H1 (cell line): ENCODE data around the gene WFDC1. TPM values are rescaled to one million over a fixed set of nuclear protein-coding genes. Genes with fewer than 3 reads are reported as not detected.

ENCODE experiments used
- CTCF ChIA-PET: fragments of 300-600 bp; sonication (Branson Sonifier 250); formaldehyde crosslinking; loops from one replicate; lab custom pipeline; 2021; ENCODE audit not compliant: partially characterized antibody; lab: Charles Lee
- POLR2A ChIA-PET: fragments of 300-600 bp; sonication (Branson Sonifier 250); formaldehyde crosslinking; loops from one replicate; lab custom pipeline; 2021; ENCODE audit warnings: inconsistent platforms; ENCODE audit not compliant: partially characterized antibody; lab: Charles Lee
- DNase-seq, 2 experiments: peaks; one replicate each; pipeline versions ENCODE4 v3.0.0 to v3.0.0-alpha.2; 2010 to 2022; ENCODE audit warnings: low spot score in 2 of 2, low read depth in 1 of 2, mixed read lengths in 1 of 2
- FAIRE-seq: peaks from 2 replicates; lab custom pipeline; 2011; peaks lifted over from hg19 to GRCh38; lab: Jason Lieb, UNC
- H2AFZ ChIP-seq: 2 replicates; pipeline ENCODE4 v1.8.1; 2012; ENCODE audit warnings: low read length, inconsistent platforms
- H2AK5ac ChIP-seq: 2 replicates; pipeline ENCODE4 v1.6.1; 2013; ENCODE audit warnings: low read depth, low read length
- H2BK120ac ChIP-seq: replicated peaks from 2 replicates; pipeline ENCODE3; 2013; ENCODE audit warnings: low read depth, low read length, inconsistent platforms
- H2BK12ac ChIP-seq: 2 replicates; pipeline ENCODE4 v1.6.1; 2013; ENCODE audit warnings: low read depth, low read length
- H2BK15ac ChIP-seq: 2 replicates; pipeline ENCODE4 v1.6.1; 2013; ENCODE audit warnings: low read length
- H2BK20ac ChIP-seq: 2 replicates; pipeline ENCODE4 v1.6.1; 2013; ENCODE audit warnings: low read length
- H2BK5ac ChIP-seq: 2 replicates; pipeline ENCODE4 v1.6.1; 2013; ENCODE audit warnings: low read depth, low read length
- H3K14ac ChIP-seq: 2 replicates; pipeline ENCODE4 v1.6.1; 2013; ENCODE audit warnings: inconsistent platforms; ENCODE audit not compliant: insufficient read length
- H3K18ac ChIP-seq: 2 replicates; pipeline ENCODE4 v1.6.1; 2013; ENCODE audit warnings: low read length; ENCODE audit errors: extremely low read depth
- H3K23ac ChIP-seq: 2 replicates; pipeline ENCODE4 v1.6.1; 2013; ENCODE audit warnings: inconsistent platforms; ENCODE audit not compliant: insufficient read length
- H3K23me2 ChIP-seq: 2 replicates; pipeline ENCODE4 v1.6.1; 2013; ENCODE audit warnings: low read depth, low read length
- H3K27ac ChIP-seq: 2 replicates; pipeline ENCODE4 v1.6.1; 2011; ENCODE audit warnings: low read depth, low read length, inconsistent platforms
- H3K27me3 ChIP-seq, 4 experiments: replicated peaks in 1 of 4; 1 replicate in 1 of 4; 2 replicates in 3 of 4; pipeline versions ENCODE4 v1.6.1 to v1.8.1; 2011 to 2013; ENCODE audit warnings: low read length in 3 of 4, mild to moderate bottlenecking in 3 of 4, inconsistent platforms in 2 of 4, mixed read lengths in 2 of 4, moderate library complexity in 1 of 4; ENCODE audit not compliant: control insufficient read depth in 3 of 4, insufficient read depth in 3 of 4; ENCODE audit errors: extremely low read depth in 1 of 4
- H3K36me3 ChIP-seq, 4 experiments: 2 replicates each; pipeline versions ENCODE4 v1.6.1 to v1.8.1; 2011 to 2013; ENCODE audit warnings: mild to moderate bottlenecking in 4 of 4, low read length in 3 of 4, moderate library complexity in 2 of 4, control low read depth in 1 of 4, inconsistent platforms in 1 of 4; ENCODE audit not compliant: insufficient read depth in 4 of 4, control insufficient read depth in 2 of 4
- H3K4ac ChIP-seq: replicated peaks from 2 replicates; pipeline ENCODE3; 2013; ENCODE audit warnings: low read length, low read depth, mixed read lengths, inconsistent platforms; ENCODE audit not compliant: insufficient read length
- H3K4me1 ChIP-seq, 4 experiments: replicated peaks in 1 of 4; 1 replicate in 1 of 4; 2 replicates in 3 of 4; pipeline versions ENCODE4 v1.6.1 to v1.8.1; 2011 to 2013; ENCODE audit warnings: low read length in 3 of 4, inconsistent platforms in 2 of 4, mixed read lengths in 1 of 4; ENCODE audit not compliant: insufficient read depth in 4 of 4, control insufficient read depth in 3 of 4
- H3K4me2 ChIP-seq, 2 experiments: 2 replicates each; pipeline versions ENCODE4 v1.6.1 to v1.8.1; 2011 to 2013; ENCODE audit warnings: low read depth in 2 of 2, low read length in 2 of 2, control low read depth in 1 of 2, inconsistent platforms in 1 of 2, mild to moderate bottlenecking in 1 of 2; ENCODE audit not compliant: insufficient read depth in 1 of 2
- H3K4me3 ChIP-seq, 4 experiments: fragments of 200-600, 300-600 bp in 1 of 4; sonication (generic), shearing (Covaris generic), sonication (Bioruptor Twin) in 1 of 4; 2 replicates each; pipeline versions ENCODE4 v1.5.1 to v1.8.1; 2011 to 2016; ENCODE audit warnings: low read length in 4 of 4, low read depth in 3 of 4, control low read depth in 2 of 4, inconsistent platforms in 2 of 4, mild to moderate bottlenecking in 2 of 4, mixed read lengths in 1 of 4, moderate library complexity in 1 of 4; ENCODE audit not compliant: insufficient read depth in 2 of 4; ENCODE audit errors: extremely low read depth in 1 of 4
- H3K56ac ChIP-seq: replicated peaks from 2 replicates; pipeline ENCODE3; 2013; ENCODE audit warnings: low read depth, mild to moderate bottlenecking, mixed read lengths, low read length, inconsistent platforms; ENCODE audit not compliant: insufficient read length
- H3K79me1 ChIP-seq: 2 replicates; pipeline ENCODE4 v1.6.1; 2013; ENCODE audit warnings: low read depth, low read length, control low read depth
- H3K79me2 ChIP-seq, 2 experiments: 2 replicates each; pipeline versions ENCODE4 v1.6.1 to v1.8.1; 2012 to 2013; ENCODE audit warnings: low read length in 2 of 2, mild to moderate bottlenecking in 2 of 2, inconsistent platforms in 1 of 2; ENCODE audit not compliant: insufficient read depth in 2 of 2, control insufficient read depth in 1 of 2
- H3K9ac ChIP-seq, 4 experiments: replicated peaks in 1 of 4; 1 replicate in 1 of 4; 2 replicates in 3 of 4; pipeline versions ENCODE4 v1.6.1 to v1.8.1; 2011 to 2013; ENCODE audit warnings: low read depth in 3 of 4, low read length in 3 of 4, control low read depth in 2 of 4, mild to moderate bottlenecking in 2 of 4, moderate library complexity in 2 of 4, inconsistent platforms in 1 of 4; ENCODE audit errors: extremely low read depth in 1 of 4
- H3K9me3 ChIP-seq, 2 experiments: 2 replicates each; pipeline versions ENCODE4 v1.6.1 to v1.8.1; 2012 to 2013; ENCODE audit warnings: mild to moderate bottlenecking in 2 of 2, moderate library complexity in 2 of 2, control low read depth in 1 of 2, inconsistent platforms in 1 of 2, low read depth in 1 of 2, low read length in 1 of 2, mixed read lengths in 1 of 2; ENCODE audit not compliant: insufficient read depth in 2 of 2
- H4K20me1 ChIP-seq, 2 experiments: replicated peaks in 1 of 2; 2 replicates each; pipeline versions ENCODE3 to v1.8.1; 2011 to 2013; ENCODE audit warnings: inconsistent platforms in 2 of 2, low read length in 2 of 2, mild to moderate bottlenecking in 1 of 2; ENCODE audit not compliant: insufficient read depth in 2 of 2, control insufficient read depth in 1 of 2
- H4K5ac ChIP-seq: 2 replicates; pipeline ENCODE4 v1.6.1; 2013; ENCODE audit warnings: low read length, low read depth, mixed read lengths, inconsistent platforms; ENCODE audit not compliant: insufficient read length
- H4K8ac ChIP-seq: 2 replicates; pipeline ENCODE4 v1.8.0; 2013; ENCODE audit warnings: mild to moderate bottlenecking, moderate library complexity, low read length, inconsistent platforms; ENCODE audit not compliant: insufficient read depth; ENCODE audit errors: extremely low read depth
- H4K91ac ChIP-seq: replicated peaks from 2 replicates; pipeline ENCODE3; 2013; ENCODE audit warnings: low read length, mixed read lengths, inconsistent platforms; ENCODE audit not compliant: insufficient read length
- CHD2 ChIP-seq: IDR thresholded peaks from 2 replicates; pipeline ENCODE4 v1.6.1; 2012; ENCODE audit warnings: low read length, improper control_type of control experiment
- SP2 ChIP-seq: IDR thresholded peaks from 2 replicates; pipeline ENCODE4 v1.6.1; 2012; ENCODE audit warnings: mild to moderate bottlenecking, low read length, inconsistent platforms
- TBP ChIP-seq: IDR thresholded peaks from 2 replicates; pipeline ENCODE4 v1.6.1; 2011; ENCODE audit warnings: low read depth, low read length, improper control_type of control experiment
- TEAD4 ChIP-seq: IDR thresholded peaks from 2 replicates; pipeline ENCODE4 v1.6.1; 2012; ENCODE audit warnings: low read depth, low read length, inconsistent platforms, mixed read lengths
- WGBS, 2 experiments: shearing (Covaris generic) in 1 of 2; methylation state at CpG; one replicate each; pipeline versions ENCODE4 v1.1.6 to v1.1.7; 2013 to 2015; ENCODE audit warnings: low lambda C conversion rate in 2 of 2, mixed read lengths in 2 of 2, inconsistent platforms in 1 of 2, low coverage in 1 of 2, missing lambda C conversion rate in 1 of 2; ENCODE audit not compliant: insufficient replicate concordance in 2 of 2, insufficient coverage in 1 of 2, insufficient read length in 1 of 2; ENCODE audit errors: extremely low coverage in 1 of 2, missing lambda C conversion rate in 1 of 2; 5-methylcytosine and 5-hydroxymethylcytosine counted together
- polyA plus RNA-seq, 7 experiments: library from polyadenylated mRNA; depleted of rRNA in 3 of 7; stranded (reverse) in 5 of 7; unstranded in 2 of 7; fragments of >200 nt in 5 of 7; fragments of 200-250 nt in 2 of 7; gene quantifications; 1 replicate in 5 of 7; 2 replicates in 1 of 7; 4 replicates in 1 of 7; pipeline versions ENCODE4 v1.2.1 to v1.2.3, GENCODE V29; 2011 to 2013; ENCODE audit warnings: missing spikeins in 2 of 7, mixed read lengths in 2 of 7
- total RNA-seq: library from RNA; stranded (reverse); fragmentation: NEBNext Ultra II Directional; extraction: Animal tissue kit (Norgen Biotek cat#: 25700); gene quantifications from 2 replicates; pipeline ENCODE4 v1.2.1, GENCODE V29; 2021

Gene WFDC1
- total and polyA plus RNA-seq, 2 of the 8 experiments (the other 6 are each of a cell fraction or from before 2014, with no cell fraction given) = 0.70 to 1.1 TPM

GRCh38 chr16:84339766-84340165, 45.1 kb downstream of the WFDC1 start:
- Histone ChIP-seq H3K18ac (no peak overlapping the region), H2BK120ac (no peak overlapping the region), H3K9ac (no peak overlapping the region), H2BK15ac (no peak overlapping the region), H3K9me3 (no peaks in the 10 kb centered on the region), H3K23ac (no peak overlapping the region), H4K8ac (no peak overlapping the region), H3K4me1 (no peaks in the 10 kb centered on the region), H2BK20ac (no peak overlapping the region), H2AFZ (no peak overlapping the region), H4K91ac (no peak overlapping the region), H3K27me3 (no peaks in the 10 kb centered on the region), H3K4me3 (no peak overlapping the region), H3K79me1 (no peaks in the 10 kb centered on the region), H2BK5ac (no peak overlapping the region), H3K4me2 (no peak overlapping the region), H4K5ac (no peak overlapping the region), H3K36me3 (no peaks in the 10 kb centered on the region), H3K56ac (no peak overlapping the region), H3K27ac (no peak overlapping the region), H3K23me2 (no peaks in the 10 kb centered on the region), H3K4ac (no peak overlapping the region), H3K14ac (no peak overlapping the region), H4K20me1 (no peaks in the 10 kb centered on the region), H3K79me2 (no peaks in the 10 kb centered on the region), H2BK12ac (no peak overlapping the region), H2AK5ac (no peak overlapping the region)
- ChIA-PET CTCF (interaction anchor here (0.6 to 1.6 kb wide), 2 partner anchors 31 to 279 kb away, joined by 3 to 5 read pairs; no protein-coding TSS in a partner anchor), POLR2A (no interaction called here)
- no peak for FAIRE-seq
- WGBS, 2 experiments = 92% methylated on average over 9 of the region's 9 CpGs; no CpG with 5 or more reads in 1 of the 2 experiments
- DNase-seq = no peak
- TF ChIP-seq SP2 (no peak), TEAD4 (no peak), CHD2 (no peak), TBP (no peak)
